GM18498 (cell line): Measurements from ENCODE around the gene ABCB6.

Experiments used
- ATAC-seq: cut with Tn5 transposase; IDR thresholded peaks from one replicate; pipeline ENCODE4 v1.9.1; 2021; ENCODE audit warnings: mild to moderate bottlenecking, moderate library complexity; ENCODE audit not compliant: unreplicated experiment

Gene ABCB6

GRCh38 chr2:219186754-219187456, 31.9 kb downstream of the ABCB6 start:
- ATAC-seq: no peak

GRCh38 chr2:219184121-219184520, 34.6 kb downstream of the ABCB6 start:
- no peak for ATAC-seq

- ATAC-seq: no peak
These were observed 35.5 kb downstream of the ABCB6 start for GRCh38 chr2:219183151-219183772.

- ATAC-seq: no peak
These were observed 36.2 kb downstream of the ABCB6 start for GRCh38 chr2:219182331-219183150.

GRCh38 chr2:219181531-219181930, 37.2 kb downstream of the ABCB6 start:
- ATAC-seq: no peak

- ATAC-seq: no peak
These were observed 37.8 kb downstream of the ABCB6 start for GRCh38 chr2:219180961-219181360.

- ATAC-seq: no peak
These were observed 38.9 kb downstream of the ABCB6 start for GRCh38 chr2:219179601-219180465.

GRCh38 chr2:219178377-219179175, 40.2 kb downstream of the ABCB6 start:
- ATAC-seq: peak; percentile 13

GRCh38 chr2:219177552-219178376, 41.0 kb downstream of the ABCB6 start, which contains the start of gene RETREG2:
RETREG2 (plus strand) TSS chr2:219178275; CDS start chr2:219178353, 78 bp downstream.
- peak; percentile 53 for ATAC-seq

GRCh38 chr2:219176818-219177551, 41.8 kb downstream of the ABCB6 start, which contains the start of gene CNPPD1:
CNPPD1 (minus strand) TSS chr2:219176925; CDS start chr2:219176828, 97 bp downstream.
- peak; percentile 75 for ATAC-seq

- ATAC-seq: peak; percentile 23
These were observed 42.6 kb downstream of the ABCB6 start for GRCh38 chr2:219175928-219176817.

GRCh38 chr2:219175486-219175885, 43.3 kb downstream of the ABCB6 start:
- ATAC-seq: no peak

GRCh38 chr2:219174801-219175200, 44.0 kb downstream of the ABCB6 start:
- no peak for ATAC-seq

- no peak for ATAC-seq
These were observed 44.6 kb downstream of the ABCB6 start for GRCh38 chr2:219174146-219174545.

GRCh38 chr2:219173176-219173575, 45.6 kb downstream of the ABCB6 start:
- ATAC-seq: no peak

GRCh38 chr2:219172231-219173154, 46.3 kb downstream of the ABCB6 start:
- ATAC-seq: no peak
